H1 (cell line): ENCODE results near the gene SLC39A6. TPM values are rescaled to one million over a fixed set of nuclear protein-coding genes. Genes with fewer than 3 reads are reported as not detected.
"Not testable (repeated sequence)": the region's sequence is repeated elsewhere in the genome, so short reads cannot be mapped to it uniquely, and the experiment has no call there.

Source experiments
- CTCF ChIA-PET: fragments of 300-600 bp; sonication (Branson Sonifier 250); formaldehyde crosslinking; loops from one replicate; lab custom pipeline; 2021; ENCODE audit not compliant: partially characterized antibody; lab: Charles Lee
- POLR2A ChIA-PET: fragments of 300-600 bp; sonication (Branson Sonifier 250); formaldehyde crosslinking; loops from one replicate; lab custom pipeline; 2021; ENCODE audit warnings: inconsistent platforms; ENCODE audit not compliant: partially characterized antibody; lab: Charles Lee
- DNase-seq, 2 experiments: peaks; one replicate each; pipeline versions ENCODE4 v3.0.0 to v3.0.0-alpha.2; 2010 to 2022; ENCODE audit warnings: low spot score in 2 of 2, low read depth in 1 of 2, mixed read lengths in 1 of 2
- FAIRE-seq: peaks from 2 replicates; lab custom pipeline; 2011; peaks lifted over from hg19 to GRCh38; lab: Jason Lieb, UNC
- H2AFZ ChIP-seq: 2 replicates; pipeline ENCODE4 v1.8.1; 2012; ENCODE audit warnings: low read length, inconsistent platforms
- H2AK5ac ChIP-seq: 2 replicates; pipeline ENCODE4 v1.6.1; 2013; ENCODE audit warnings: low read depth, low read length
- H2BK120ac ChIP-seq: replicated peaks from 2 replicates; pipeline ENCODE3; 2013; ENCODE audit warnings: low read depth, low read length, inconsistent platforms
- H2BK12ac ChIP-seq: 2 replicates; pipeline ENCODE4 v1.6.1; 2013; ENCODE audit warnings: low read depth, low read length
- H2BK15ac ChIP-seq: 2 replicates; pipeline ENCODE4 v1.6.1; 2013; ENCODE audit warnings: low read length
- H2BK20ac ChIP-seq: 2 replicates; pipeline ENCODE4 v1.6.1; 2013; ENCODE audit warnings: low read length
- H2BK5ac ChIP-seq: 2 replicates; pipeline ENCODE4 v1.6.1; 2013; ENCODE audit warnings: low read depth, low read length
- H3K14ac ChIP-seq: 2 replicates; pipeline ENCODE4 v1.6.1; 2013; ENCODE audit warnings: inconsistent platforms; ENCODE audit not compliant: insufficient read length
- H3K18ac ChIP-seq: 2 replicates; pipeline ENCODE4 v1.6.1; 2013; ENCODE audit warnings: low read length; ENCODE audit errors: extremely low read depth
- H3K23ac ChIP-seq: 2 replicates; pipeline ENCODE4 v1.6.1; 2013; ENCODE audit warnings: inconsistent platforms; ENCODE audit not compliant: insufficient read length
- H3K23me2 ChIP-seq: 2 replicates; pipeline ENCODE4 v1.6.1; 2013; ENCODE audit warnings: low read depth, low read length
- H3K27ac ChIP-seq: 2 replicates; pipeline ENCODE4 v1.6.1; 2011; ENCODE audit warnings: low read depth, low read length, inconsistent platforms
- H3K27me3 ChIP-seq, 4 experiments: replicated peaks in 1 of 4; 1 replicate in 1 of 4; 2 replicates in 3 of 4; pipeline versions ENCODE4 v1.6.1 to v1.8.1; 2011 to 2013; ENCODE audit warnings: low read length in 3 of 4, mild to moderate bottlenecking in 3 of 4, inconsistent platforms in 2 of 4, mixed read lengths in 2 of 4, moderate library complexity in 1 of 4; ENCODE audit not compliant: control insufficient read depth in 3 of 4, insufficient read depth in 3 of 4; ENCODE audit errors: extremely low read depth in 1 of 4
- H3K36me3 ChIP-seq, 4 experiments: 2 replicates each; pipeline versions ENCODE4 v1.6.1 to v1.8.1; 2011 to 2013; ENCODE audit warnings: mild to moderate bottlenecking in 4 of 4, low read length in 3 of 4, moderate library complexity in 2 of 4, control low read depth in 1 of 4, inconsistent platforms in 1 of 4; ENCODE audit not compliant: insufficient read depth in 4 of 4, control insufficient read depth in 2 of 4
- H3K4ac ChIP-seq: replicated peaks from 2 replicates; pipeline ENCODE3; 2013; ENCODE audit warnings: low read length, low read depth, mixed read lengths, inconsistent platforms; ENCODE audit not compliant: insufficient read length
- H3K4me1 ChIP-seq, 4 experiments: replicated peaks in 1 of 4; 1 replicate in 1 of 4; 2 replicates in 3 of 4; pipeline versions ENCODE4 v1.6.1 to v1.8.1; 2011 to 2013; ENCODE audit warnings: low read length in 3 of 4, inconsistent platforms in 2 of 4, mixed read lengths in 1 of 4; ENCODE audit not compliant: insufficient read depth in 4 of 4, control insufficient read depth in 3 of 4
- H3K4me2 ChIP-seq, 2 experiments: 2 replicates each; pipeline versions ENCODE4 v1.6.1 to v1.8.1; 2011 to 2013; ENCODE audit warnings: low read depth in 2 of 2, low read length in 2 of 2, control low read depth in 1 of 2, inconsistent platforms in 1 of 2, mild to moderate bottlenecking in 1 of 2; ENCODE audit not compliant: insufficient read depth in 1 of 2
- H3K4me3 ChIP-seq, 4 experiments: fragments of 200-600, 300-600 bp in 1 of 4; sonication (generic), shearing (Covaris generic), sonication (Bioruptor Twin) in 1 of 4; 2 replicates each; pipeline versions ENCODE4 v1.5.1 to v1.8.1; 2011 to 2016; ENCODE audit warnings: low read length in 4 of 4, low read depth in 3 of 4, control low read depth in 2 of 4, inconsistent platforms in 2 of 4, mild to moderate bottlenecking in 2 of 4, mixed read lengths in 1 of 4, moderate library complexity in 1 of 4; ENCODE audit not compliant: insufficient read depth in 2 of 4; ENCODE audit errors: extremely low read depth in 1 of 4
- H3K56ac ChIP-seq: replicated peaks from 2 replicates; pipeline ENCODE3; 2013; ENCODE audit warnings: low read depth, mild to moderate bottlenecking, mixed read lengths, low read length, inconsistent platforms; ENCODE audit not compliant: insufficient read length
- H3K79me1 ChIP-seq: 2 replicates; pipeline ENCODE4 v1.6.1; 2013; ENCODE audit warnings: low read depth, low read length, control low read depth
- H3K79me2 ChIP-seq, 2 experiments: 2 replicates each; pipeline versions ENCODE4 v1.6.1 to v1.8.1; 2012 to 2013; ENCODE audit warnings: low read length in 2 of 2, mild to moderate bottlenecking in 2 of 2, inconsistent platforms in 1 of 2; ENCODE audit not compliant: insufficient read depth in 2 of 2, control insufficient read depth in 1 of 2
- H3K9ac ChIP-seq, 4 experiments: replicated peaks in 1 of 4; 1 replicate in 1 of 4; 2 replicates in 3 of 4; pipeline versions ENCODE4 v1.6.1 to v1.8.1; 2011 to 2013; ENCODE audit warnings: low read depth in 3 of 4, low read length in 3 of 4, control low read depth in 2 of 4, mild to moderate bottlenecking in 2 of 4, moderate library complexity in 2 of 4, inconsistent platforms in 1 of 4; ENCODE audit errors: extremely low read depth in 1 of 4
- H3K9me3 ChIP-seq, 2 experiments: 2 replicates each; pipeline versions ENCODE4 v1.6.1 to v1.8.1; 2012 to 2013; ENCODE audit warnings: mild to moderate bottlenecking in 2 of 2, moderate library complexity in 2 of 2, control low read depth in 1 of 2, inconsistent platforms in 1 of 2, low read depth in 1 of 2, low read length in 1 of 2, mixed read lengths in 1 of 2; ENCODE audit not compliant: insufficient read depth in 2 of 2
- H4K20me1 ChIP-seq, 2 experiments: replicated peaks in 1 of 2; 2 replicates each; pipeline versions ENCODE3 to v1.8.1; 2011 to 2013; ENCODE audit warnings: inconsistent platforms in 2 of 2, low read length in 2 of 2, mild to moderate bottlenecking in 1 of 2; ENCODE audit not compliant: insufficient read depth in 2 of 2, control insufficient read depth in 1 of 2
- H4K5ac ChIP-seq: 2 replicates; pipeline ENCODE4 v1.6.1; 2013; ENCODE audit warnings: low read length, low read depth, mixed read lengths, inconsistent platforms; ENCODE audit not compliant: insufficient read length
- H4K8ac ChIP-seq: 2 replicates; pipeline ENCODE4 v1.8.0; 2013; ENCODE audit warnings: mild to moderate bottlenecking, moderate library complexity, low read length, inconsistent platforms; ENCODE audit not compliant: insufficient read depth; ENCODE audit errors: extremely low read depth
- H4K91ac ChIP-seq: replicated peaks from 2 replicates; pipeline ENCODE3; 2013; ENCODE audit warnings: low read length, mixed read lengths, inconsistent platforms; ENCODE audit not compliant: insufficient read length
- WGBS, 2 experiments: shearing (Covaris generic) in 1 of 2; methylation state at CpG; one replicate each; pipeline versions ENCODE4 v1.1.6 to v1.1.7; 2013 to 2015; ENCODE audit warnings: low lambda C conversion rate in 2 of 2, mixed read lengths in 2 of 2, inconsistent platforms in 1 of 2, low coverage in 1 of 2, missing lambda C conversion rate in 1 of 2; ENCODE audit not compliant: insufficient replicate concordance in 2 of 2, insufficient coverage in 1 of 2, insufficient read length in 1 of 2; ENCODE audit errors: extremely low coverage in 1 of 2, missing lambda C conversion rate in 1 of 2; 5-methylcytosine and 5-hydroxymethylcytosine counted together
- polyA plus RNA-seq, 7 experiments: library from polyadenylated mRNA; depleted of rRNA in 3 of 7; stranded (reverse) in 5 of 7; unstranded in 2 of 7; fragments of >200 nt in 5 of 7; fragments of 200-250 nt in 2 of 7; gene quantifications; 1 replicate in 5 of 7; 2 replicates in 1 of 7; 4 replicates in 1 of 7; pipeline versions ENCODE4 v1.2.1 to v1.2.3, GENCODE V29; 2011 to 2013; ENCODE audit warnings: missing spikeins in 2 of 7, mixed read lengths in 2 of 7
- total RNA-seq: library from RNA; stranded (reverse); fragmentation: NEBNext Ultra II Directional; extraction: Animal tissue kit (Norgen Biotek cat#: 25700); gene quantifications from 2 replicates; pipeline ENCODE4 v1.2.1, GENCODE V29; 2021

SLC39A6 gene
- total and polyA plus RNA-seq, 2 of the 8 experiments (the other 6 are each of a cell fraction or from before 2014, with no cell fraction given), result 36.8 to 55.4 TPM

GRCh38 chr18:36168296-36168695, 39.2 kb upstream of the SLC39A6 start:
- POLR2A ChIA-PET, result interaction anchor here (1.3 kb wide), 1 partner anchor 20 kb away, joined by 3 read pairs; no protein-coding TSS in a partner anchor
- H3K4ac ChIP-seq, CTCF ChIA-PET, H3K4me3 ChIP-seq, H4K20me1 ChIP-seq, H3K23me2 ChIP-seq, FAIRE-seq, H3K9ac ChIP-seq, H3K23ac ChIP-seq, H4K8ac ChIP-seq, H2BK5ac ChIP-seq, H2AK5ac ChIP-seq, H3K4me1 ChIP-seq, H3K56ac ChIP-seq, H4K91ac ChIP-seq, H3K79me1 ChIP-seq, H2AFZ ChIP-seq, H3K79me2 ChIP-seq, H2BK12ac ChIP-seq, DNase-seq, H3K14ac ChIP-seq, H2BK15ac ChIP-seq, H3K4me2 ChIP-seq, H2BK20ac ChIP-seq, H3K27me3 ChIP-seq, H3K18ac ChIP-seq, H3K9me3 ChIP-seq, H3K27ac ChIP-seq, H4K5ac ChIP-seq, H2BK120ac ChIP-seq: not testable (repeated sequence)
- WGBS, 2 experiments, result 93% methylated on average over 3 of the region's 3 CpGs; no CpG with 5 or more reads in 1 of the 2 experiments
- peaks cover 3 to 74% (median 55%) of the 10 kb centered on the region in 4 experiments; a peak in 7 of 8 replicates for H3K36me3 ChIP-seq
